Endodermal cell (in vitro differentiated cells): ENCODE data around the gene SMARCC1. TPM values are rescaled to one million over a fixed set of nuclear protein-coding genes. Genes with fewer than 3 reads are reported as not detected.

ENCODE experiments used
- DNase-seq: peaks from one replicate; pipeline ENCODE4 v3.0.0-alpha.2; 2017
- H3K27ac ChIP-seq: 2 replicates; pipeline ENCODE4 v1.5.1; 2013; ENCODE audit warnings: mild to moderate bottlenecking, low read depth, low read length, moderate library complexity
- H3K27me3 ChIP-seq: 2 replicates; pipeline ENCODE4 v1.6.1; 2013; ENCODE audit warnings: mild to moderate bottlenecking, low read length, moderate library complexity; ENCODE audit not compliant: insufficient read depth, control insufficient read depth, poor library complexity, severe bottlenecking
- H3K36me3 ChIP-seq: 2 replicates; pipeline ENCODE4 v1.7.0; 2013; ENCODE audit warnings: mild to moderate bottlenecking, low read length, moderate library complexity; ENCODE audit not compliant: control insufficient read depth, insufficient read depth
- H3K4me1 ChIP-seq: one replicate; pipeline ENCODE4 v1.7.0; 2013; ENCODE audit warnings: low read length; ENCODE audit not compliant: control insufficient read depth, insufficient read depth
- H3K4me3 ChIP-seq: 2 replicates; pipeline ENCODE4 v1.5.1; 2013; ENCODE audit warnings: mild to moderate bottlenecking, low read length, moderate library complexity
- H3K9ac ChIP-seq: 2 replicates; pipeline ENCODE4 v1.6.1; 2013; ENCODE audit warnings: mild to moderate bottlenecking, low read length, moderate library complexity; ENCODE audit not compliant: poor library complexity, severe bottlenecking; ENCODE audit errors: extremely low read depth
- H3K9me3 ChIP-seq: 2 replicates; pipeline ENCODE4 v1.6.1; 2013; ENCODE audit warnings: mild to moderate bottlenecking, low read length, moderate library complexity; ENCODE audit not compliant: control insufficient read depth
- H3K27ac Mint-ChIP-seq: 2 replicates; pipeline ENCODE4 v1.8.0; 2020; ENCODE audit warnings: mixed read lengths
- H3K27me3 Mint-ChIP-seq: 2 replicates; pipeline ENCODE4 v1.8.0; 2021; ENCODE audit warnings: mild to moderate bottlenecking, mixed read lengths; ENCODE audit not compliant: insufficient read depth
- H3K36me3 Mint-ChIP-seq: 2 replicates; pipeline ENCODE4 v1.8.0; 2020; ENCODE audit warnings: low read depth, mixed read lengths
- H3K4me1 Mint-ChIP-seq: 2 replicates; pipeline ENCODE4 v1.8.0; 2020; ENCODE audit warnings: mixed read lengths
- H3K4me3 Mint-ChIP-seq: 2 replicates; pipeline ENCODE4 v1.8.0; 2020; ENCODE audit warnings: mild to moderate bottlenecking, moderate library complexity, mixed read lengths
- H3K9me3 Mint-ChIP-seq: 2 replicates; pipeline ENCODE4 v1.8.0; 2020; ENCODE audit warnings: mild to moderate bottlenecking, mixed read lengths
- WGBS, 2 experiments: methylation state at CpG; one replicate each; pipeline versions ENCODE4 v1.1.5 to v1.1.7; 2013; ENCODE audit warnings: missing lambda C conversion rate in 2 of 2, mixed read lengths in 1 of 2; ENCODE audit not compliant: insufficient coverage in 1 of 2, insufficient read length in 1 of 2; 5-methylcytosine and 5-hydroxymethylcytosine counted together
- total RNA-seq, 2 donors: library from RNA; stranded (reverse); fragmentation: NEBNext Ultra II Directional in 1 of 2; extraction: Animal tissue kit (Norgen Biotek cat#: 25700) in 1 of 2; gene quantifications; 2 replicates in 1 of 2; 3 replicates in 1 of 2; pipeline ENCODE4 v1.2.1, GENCODE V29; 2021
- TF ChIP-seq, protein P1 (sequence below): fragments of 200-600 bp; sonication (generic); conservative IDR thresholded peaks from 2 replicates; pipeline ENCODE4 v1.5.0; 2021; ENCODE audit warnings: antibody characterized with exemption, mild to moderate bottlenecking

The SMARCC1 gene
- total RNA-seq, 2 donors from 2014 or later: 200 to 231 TPM

DNA sequence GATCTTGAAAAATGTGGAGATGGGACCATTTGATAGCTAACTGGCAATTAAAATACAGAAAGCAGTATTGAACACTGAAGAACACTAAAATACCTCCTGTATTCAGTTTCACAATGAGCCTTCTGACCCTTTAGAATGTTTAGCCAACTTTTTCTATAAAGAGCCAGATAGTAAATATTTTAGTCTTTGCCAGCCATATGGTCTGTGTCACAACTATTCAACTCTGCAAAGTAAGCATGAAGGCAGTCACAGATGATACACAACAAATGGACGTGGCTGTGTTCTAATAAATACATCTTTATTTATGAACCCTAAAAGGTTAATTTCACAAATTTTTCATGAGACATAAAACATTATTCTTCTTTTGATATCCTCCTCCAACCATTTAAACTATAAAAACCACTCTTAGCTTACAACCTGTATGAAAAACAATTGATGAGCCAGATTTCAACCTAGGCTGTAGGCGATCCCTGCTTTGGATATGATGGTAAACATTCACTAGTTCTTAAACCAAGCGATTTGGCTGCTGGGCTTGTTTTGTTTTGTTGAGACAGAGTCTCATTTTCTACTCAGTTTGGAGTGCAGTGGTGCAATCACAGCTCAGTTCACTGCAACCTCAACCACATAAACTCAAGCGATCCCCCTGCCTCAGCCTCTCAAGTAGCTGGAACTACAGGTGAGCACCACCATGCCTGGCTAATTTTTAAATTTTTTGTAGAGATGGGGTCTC, 189.5 kb downstream of the SMARCC1 start:
- H3K36me3 ChIP-seq: peaks cover 78% of the 10 kb centered on the region
- no peak for DNase-seq
- no peaks in the 10 kb centered on the region for H3K4me1 Mint-ChIP-seq
- no peak overlapping the region for H3K9ac ChIP-seq
- H3K27ac Mint-ChIP-seq: no peak overlapping the region
- H3K4me3 ChIP-seq: no peak overlapping the region
- H3K4me3 Mint-ChIP-seq: no peak overlapping the region
- H3K9me3 ChIP-seq: no peaks in the 10 kb centered on the region
- H3K27me3 Mint-ChIP-seq: no peaks in the 10 kb centered on the region
- H3K27me3 ChIP-seq: no peaks in the 10 kb centered on the region
- WGBS, 2 experiments: 85 to 89% methylated on average over 2 to 4 of the region's 4 CpGs
- TF ChIP-seq, protein P1, sequence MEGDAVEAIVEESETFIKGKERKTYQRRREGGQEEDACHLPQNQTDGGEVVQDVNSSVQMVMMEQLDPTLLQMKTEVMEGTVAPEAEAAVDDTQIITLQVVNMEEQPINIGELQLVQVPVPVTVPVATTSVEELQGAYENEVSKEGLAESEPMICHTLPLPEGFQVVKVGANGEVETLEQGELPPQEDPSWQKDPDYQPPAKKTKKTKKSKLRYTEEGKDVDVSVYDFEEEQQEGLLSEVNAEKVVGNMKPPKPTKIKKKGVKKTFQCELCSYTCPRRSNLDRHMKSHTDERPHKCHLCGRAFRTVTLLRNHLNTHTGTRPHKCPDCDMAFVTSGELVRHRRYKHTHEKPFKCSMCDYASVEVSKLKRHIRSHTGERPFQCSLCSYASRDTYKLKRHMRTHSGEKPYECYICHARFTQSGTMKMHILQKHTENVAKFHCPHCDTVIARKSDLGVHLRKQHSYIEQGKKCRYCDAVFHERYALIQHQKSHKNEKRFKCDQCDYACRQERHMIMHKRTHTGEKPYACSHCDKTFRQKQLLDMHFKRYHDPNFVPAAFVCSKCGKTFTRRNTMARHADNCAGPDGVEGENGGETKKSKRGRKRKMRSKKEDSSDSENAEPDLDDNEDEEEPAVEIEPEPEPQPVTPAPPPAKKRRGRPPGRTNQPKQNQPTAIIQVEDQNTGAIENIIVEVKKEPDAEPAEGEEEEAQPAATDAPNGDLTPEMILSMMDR: no peak
- no peaks in the 10 kb centered on the region for H3K4me1 ChIP-seq
- H3K27ac ChIP-seq: no peak overlapping the region
- H3K36me3 Mint-ChIP-seq: peaks cover 60% of the 10 kb centered on the region
- no peaks in the 10 kb centered on the region for H3K9me3 Mint-ChIP-seq

DNA sequence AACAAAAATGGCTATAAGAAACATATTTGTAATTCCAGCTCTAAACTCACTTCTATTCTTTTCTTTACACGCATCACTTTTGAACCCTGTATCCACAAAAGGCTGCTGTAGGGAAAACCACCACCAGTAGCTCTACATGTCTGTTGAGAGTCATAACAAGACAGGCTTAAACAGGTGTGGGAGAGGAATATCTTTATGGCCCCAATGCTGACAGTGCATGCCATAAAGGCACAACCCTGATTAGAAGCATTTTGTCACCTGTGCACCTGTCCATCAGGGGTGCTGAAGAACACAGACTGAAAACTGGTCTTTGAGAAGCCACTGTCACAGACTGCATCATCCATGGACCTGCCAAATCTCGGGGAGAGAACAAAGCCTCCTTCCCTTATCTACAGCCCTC, 191.5 kb downstream of the SMARCC1 start:
- no peaks in the 10 kb centered on the region for H3K9me3 ChIP-seq
- Mint-ChIP-seq H3K36me3 (peaks cover 69% of the 10 kb centered on the region), H3K4me1 (no peaks in the 10 kb centered on the region), H3K9me3 (no peaks in the 10 kb centered on the region), H3K27me3 (no peaks in the 10 kb centered on the region), H3K27ac (no peak overlapping the region), H3K4me3 (no peak overlapping the region)
- H3K36me3 ChIP-seq: peaks cover 92% of the 10 kb centered on the region
- TF ChIP-seq, protein P1: no peak
- no peak overlapping the region for H3K9ac ChIP-seq
- H3K27ac ChIP-seq: no peak overlapping the region
- H3K4me3 ChIP-seq: no peak overlapping the region
- DNase-seq: no peak
- WGBS, 2 experiments: 93% methylated on average over 2 of the region's 2 CpGs; no CpG with 5 or more reads in 1 of the 2 experiments
- H3K27me3 ChIP-seq: no peaks in the 10 kb centered on the region
- H3K4me1 ChIP-seq: no peaks in the 10 kb centered on the region

DNA sequence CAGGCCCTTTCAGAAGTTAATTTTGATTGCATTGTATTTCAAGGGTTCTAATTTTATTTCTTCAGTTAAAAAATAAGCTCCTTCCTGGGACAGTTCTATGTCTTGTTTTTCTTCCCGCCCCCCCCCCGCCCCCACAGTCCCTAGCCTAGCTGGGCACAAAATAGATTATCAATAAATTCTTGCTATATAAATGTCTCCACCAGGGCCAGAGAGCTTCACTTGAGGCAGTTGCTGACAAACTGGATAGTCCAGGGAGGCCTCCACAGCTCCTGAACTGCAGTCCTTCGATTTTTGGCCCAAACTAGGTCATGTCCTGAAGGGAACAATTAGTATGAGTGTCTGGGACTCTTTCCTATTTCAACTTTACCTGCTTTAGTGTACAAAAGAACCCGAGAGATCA, 193.1 kb downstream of the SMARCC1 start:
- Mint-ChIP-seq H3K4me3 (no peak overlapping the region), H3K9me3 (no peaks in the 10 kb centered on the region), H3K36me3 (peaks cover 61% of the 10 kb centered on the region), H3K27ac (no peak overlapping the region), H3K27me3 (no peaks in the 10 kb centered on the region), H3K4me1 (no peaks in the 10 kb centered on the region)
- WGBS, 2 experiments: 90 to 94% methylated on average over 2 to 4 of the region's 4 CpGs
- no peak overlapping the region for H3K27ac ChIP-seq
- H3K9me3 ChIP-seq: no peaks in the 10 kb centered on the region
- H3K9ac ChIP-seq: no peak overlapping the region
- TF ChIP-seq, protein P1: peak; percentile 29
- H3K4me3 ChIP-seq: no peak overlapping the region
- H3K27me3 ChIP-seq: no peaks in the 10 kb centered on the region
- no peak for DNase-seq
- H3K4me1 ChIP-seq: no peaks in the 10 kb centered on the region
- peaks cover 84% of the 10 kb centered on the region for H3K36me3 ChIP-seq
